A549 (cell line): ENCODE data around the gene INF2. TPM values are rescaled to one million over a fixed set of nuclear protein-coding genes. Genes with fewer than 3 reads are reported as not detected.
"Not testable (repeated sequence)": the region's sequence is repeated elsewhere in the genome, so short reads cannot be mapped to it uniquely, and the experiment has no call there.

Experiments
- ATAC-seq, 2 experiments: fragments of 200-7000 bp in 1 of 2; fragments of >200 bp in 1 of 2; cut with Nextera tagmentation in 1 of 2; cut with Tn5 transposase in 1 of 2; 3 replicates each; pipeline versions ENCODE4 v1.8.0 to v1.9.1; 2018 to 2020; ENCODE audit warnings: mild to moderate bottlenecking in 1 of 2, moderate library complexity in 1 of 2
- CTCF ChIA-PET: fragments of 300-600 bp; sonication (Branson Sonifier 250); formaldehyde crosslinking; extraction: SDS; loops from one replicate; lab custom pipeline; 2021; ENCODE audit warnings: antibody characterized with exemption, inconsistent platforms; lab: Yijun Ruan, JAX
- POLR2A ChIA-PET: fragments of 350-600 bp; formaldehyde crosslinking; extraction: SDS; loops from one replicate; lab custom pipeline; 2021; ENCODE audit warnings: antibody characterized with exemption, inconsistent platforms; lab: Yijun Ruan, JAX
- DNase-seq, 2 experiments: peaks; one replicate each; pipeline versions ENCODE4 v3.0.0 to v3.0.0-alpha.2; 2011 to 2016; ENCODE audit warnings: low read depth in 1 of 2, low spot score in 1 of 2
- FAIRE-seq: peaks from 2 replicates; lab custom pipeline; 2011; peaks lifted over from hg19 to GRCh38; lab: Jason Lieb, UNC
- H3K27ac ChIP-seq, 2 experiments: fragments of >200 bp; sonication (Bioruptor Twin); formaldehyde crosslinking; 3 replicates each; pipeline ENCODE4 v1.5.1; 2016 to 2017
- H3K4me1 ChIP-seq: fragments of >200 bp; sonication (Bioruptor Twin); formaldehyde crosslinking; 3 replicates; pipeline ENCODE4 v1.6.1; 2016
- H3K4me2 ChIP-seq: fragments of >200 bp; sonication (Bioruptor Twin); formaldehyde crosslinking; 3 replicates; pipeline ENCODE4 v1.6.1; 2016
- H3K4me3 ChIP-seq: fragments of >200 bp; sonication (Bioruptor Twin); formaldehyde crosslinking; 3 replicates; pipeline ENCODE4 v1.5.1; 2016
- H3K9me3 ChIP-seq: fragments of >200 bp; sonication (Bioruptor Twin); formaldehyde crosslinking; 3 replicates; pipeline ENCODE4 v1.6.1; 2016
- BHLHE40 ChIP-seq: IDR thresholded peaks from 2 replicates; pipeline ENCODE4 v1.6.1; 2012; ENCODE audit warnings: low read depth, low read length, inconsistent platforms
- CBX2 ChIP-seq: fragments of 200-600 bp; sonication (generic); IDR thresholded peaks from 2 replicates; pipeline ENCODE4 v1.6.1; 2016; ENCODE audit warnings: low read depth, mild to moderate bottlenecking, borderline replicate concordance
- CEBPB ChIP-seq, 2 experiments: fragments of >200 bp in 1 of 2; sonication (Bioruptor Twin) in 1 of 2; formaldehyde crosslinking in 1 of 2; IDR thresholded peaks; 2 replicates each; pipeline ENCODE4 v1.6.1; 2012 to 2016
- CTCF ChIP-seq: fragments of >200 bp; sonication (Bioruptor Twin); formaldehyde crosslinking; IDR thresholded peaks from 3 replicates; pipeline ENCODE4 v1.5.1; 2016
- EHF ChIP-seq: fragments of 250-450 bp; sonication (Bioruptor Pico); IDR thresholded peaks from 2 replicates; pipeline ENCODE4 v1.5.0; 2020; ENCODE audit warnings: mild to moderate bottlenecking
- EHMT2 ChIP-seq: fragments of 200-600 bp; sonication (generic); IDR thresholded peaks from 2 replicates; pipeline ENCODE4 v1.6.1; 2016; ENCODE audit warnings: antibody characterized with exemption, low read depth, mild to moderate bottlenecking, moderate library complexity
- EP300 ChIP-seq, 2 experiments: fragments of >200 bp; sonication (Bioruptor Twin); formaldehyde crosslinking; IDR thresholded peaks; 2 replicates in 1 of 2; 3 replicates in 1 of 2; pipeline ENCODE4 v1.6.1; 2016 to 2017
- FOSB ChIP-seq: fragments of 250-450 bp; sonication (Bioruptor Pico); IDR thresholded peaks from 2 replicates; pipeline ENCODE4 v1.5.0; 2020; ENCODE audit warnings: mild to moderate bottlenecking, moderate library complexity
- FOXS1 ChIP-seq: fragments of 250-450 bp; sonication (Bioruptor Pico); IDR thresholded peaks from 2 replicates; pipeline ENCODE4 v1.5.0; 2020; ENCODE audit warnings: mild to moderate bottlenecking, moderate library complexity
- HOXB5 ChIP-seq: fragments of 250-450 bp; sonication (Bioruptor Pico); IDR thresholded peaks from 2 replicates; pipeline ENCODE4 v1.5.0; 2020; ENCODE audit warnings: mild to moderate bottlenecking, moderate library complexity
- KDM1A ChIP-seq: fragments of 200-600 bp; sonication (generic); IDR thresholded peaks from 2 replicates; pipeline ENCODE4 v1.6.1; 2016; ENCODE audit warnings: low read depth, mild to moderate bottlenecking
- KDM5A ChIP-seq: fragments of 200-600 bp; sonication (generic); IDR thresholded peaks from 2 replicates; pipeline ENCODE4 v1.6.1; 2016; ENCODE audit warnings: antibody characterized with exemption, mild to moderate bottlenecking
- PBX3 ChIP-seq: IDR thresholded peaks from 2 replicates; pipeline ENCODE4 v1.6.1; 2012
- PHF8 ChIP-seq: fragments of 200-600 bp; sonication (generic); IDR thresholded peaks from 2 replicates; pipeline ENCODE4 v1.6.1; 2016; ENCODE audit warnings: low read depth, mild to moderate bottlenecking, antibody characterized with exemption, moderate library complexity, borderline replicate concordance
- POLR2A ChIP-seq: IDR thresholded peaks from 2 replicates; pipeline ENCODE4 v1.6.1; 2012; ENCODE audit warnings: mild to moderate bottlenecking, low read length
- RNF2 ChIP-seq: fragments of 200-600 bp; sonication (generic); IDR thresholded peaks from 2 replicates; pipeline ENCODE4 v1.6.1; 2016; ENCODE audit warnings: low read depth, mild to moderate bottlenecking, antibody characterized with exemption, moderate library complexity, borderline replicate concordance
- SMC3 ChIP-seq: fragments of >200 bp; sonication (Bioruptor Twin); formaldehyde crosslinking; IDR thresholded peaks from 3 replicates; pipeline ENCODE4 v1.6.1; 2018; ENCODE audit warnings: inconsistent platforms
- TFCP2L1 ChIP-seq: fragments of 250-450 bp; sonication (Bioruptor Pico); IDR thresholded peaks from 2 replicates; pipeline ENCODE4 v1.5.0; 2021; ENCODE audit warnings: mild to moderate bottlenecking
- ZC3H11A ChIP-seq: fragments of 450-650 bp; IDR thresholded peaks from 2 replicates; pipeline ENCODE4 v1.6.1; 2014; ENCODE audit warnings: antibody characterized with exemption, mild to moderate bottlenecking
- WGBS: methylation state at CpG from one replicate; pipeline ENCODE4 v1.1.6; 2017; ENCODE audit errors: missing lambda C conversion rate; 5-methylcytosine and 5-hydroxymethylcytosine counted together
- polyA plus RNA-seq, 4 experiments: library from polyadenylated mRNA; depleted of rRNA in 3 of 4; stranded (reverse); fragments of >200 nt; fragmentation: RNase III in 1 of 4; extraction: RNeasy Plus Mini Kit Qiagen cat#74134 plus additional on column Dnase treatment in 1 of 4; gene quantifications; 2 replicates in 3 of 4; 3 replicates in 1 of 4; pipeline ENCODE4 v1.2.3, GENCODE V29; 2011 to 2017
- TF ChIP-seq, protein P1 (sequence below): IDR thresholded peaks from 2 replicates; pipeline ENCODE4 v1.6.1; 2012; ENCODE audit warnings: low read depth, borderline replicate concordance

The INF2 gene
- polyA plus RNA-seq, 2 of the 4 experiments (the other 2 are of a cell fraction), result 24.7 to 71.2 TPM

GRCh38 chr14:104669697-104670096 lies 19.7 kb upstream of the INF2 start:
- CTCF ChIA-PET, result interaction anchor here (1.3 to 6.7 kb wide), 3 partner anchors 9 to 39 kb away, joined by 3 to 117 read pairs (median 8); no protein-coding TSS in a partner anchor
- H3K4me2 ChIP-seq, result no peak overlapping the region
- peaks cover 22% of the 10 kb centered on the region for H3K4me1 ChIP-seq
- no peak overlapping the region for H3K4me3 ChIP-seq
- TF ChIP-seq SMC3, result no peak
- TF ChIP-seq PHF8, result no peak
- no peak for TF ChIP-seq POLR2A
- TF ChIP-seq EHMT2, result no peak
- TF ChIP-seq EP300 (IDR thresholded peaks at IDR 0.05), result no peak
- no peak for TF ChIP-seq FOSB (CRISPR knock-in tag)
- no peak for TF ChIP-seq RNF2
- TF ChIP-seq CTCF, result no peak
- no peak for TF ChIP-seq TFCP2L1 (CRISPR knock-in tag)
- TF ChIP-seq FOXS1 (CRISPR knock-in tag), result no peak
- no peak for TF ChIP-seq PBX3
- no peak for TF ChIP-seq BHLHE40
- no peak for TF ChIP-seq CEBPB (IDR thresholded peaks at IDR 0.05)
- no peak for TF ChIP-seq EHF (CRISPR knock-in tag)
- TF ChIP-seq HOXB5 (CRISPR knock-in tag), result no peak
- TF ChIP-seq, protein P1, sequence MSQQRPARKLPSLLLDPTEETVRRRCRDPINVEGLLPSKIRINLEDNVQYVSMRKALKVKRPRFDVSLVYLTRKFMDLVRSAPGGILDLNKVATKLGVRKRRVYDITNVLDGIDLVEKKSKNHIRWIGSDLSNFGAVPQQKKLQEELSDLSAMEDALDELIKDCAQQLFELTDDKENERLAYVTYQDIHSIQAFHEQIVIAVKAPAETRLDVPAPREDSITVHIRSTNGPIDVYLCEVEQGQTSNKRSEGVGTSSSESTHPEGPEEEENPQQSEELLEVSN, result no peak
- TF ChIP-seq KDM5A, result no peak
- no peak for TF ChIP-seq ZC3H11A
- no peak for TF ChIP-seq CBX2
- TF ChIP-seq KDM1A, result no peak
- 91% methylated on average over 3 of the region's 3 CpGs for WGBS
- DNase-seq (no peak), FAIRE-seq (no peak), ATAC-seq (no peak)
- H3K9me3 ChIP-seq, result no peaks in the 10 kb centered on the region
- POLR2A ChIA-PET, result no interaction called here
- no peak overlapping the region for H3K27ac ChIP-seq

GRCh38 chr14:104671330-104671977 lies 18.0 kb upstream of the INF2 start:
- ATAC-seq, POLR2A ChIA-PET, H3K27ac ChIP-seq, H3K4me2 ChIP-seq, FAIRE-seq, H3K4me1 ChIP-seq, H3K4me3 ChIP-seq, H3K9me3 ChIP-seq, DNase-seq: not testable (repeated sequence)
- WGBS, result 90% methylated on average over 19 of the region's 19 CpGs
- CTCF ChIA-PET, result interaction anchor here (1.0 to 6.7 kb wide), 4 partner anchors 8 to 31 kb away, joined by 4 to 117 read pairs (median 8); no protein-coding TSS in a partner anchor

DNA sequence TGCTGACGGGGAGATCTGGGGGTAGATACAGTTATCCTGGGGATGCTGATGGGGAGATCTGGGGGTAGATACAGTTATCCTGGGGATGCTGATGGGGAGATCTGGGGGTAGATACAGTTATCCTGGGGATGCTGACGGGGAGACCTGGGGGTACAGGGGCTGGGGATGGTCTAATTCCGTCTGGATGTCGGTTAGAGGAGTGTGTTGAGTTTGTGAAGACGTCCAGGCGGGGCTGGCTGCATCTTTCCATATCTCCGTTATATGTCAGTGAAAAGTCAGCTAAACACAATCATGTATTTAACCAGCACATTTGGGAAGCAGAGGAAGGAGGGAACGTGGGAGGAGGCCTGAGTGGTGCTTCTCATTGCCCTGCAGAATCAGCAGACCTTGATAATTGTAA lies 17.3 kb upstream of the INF2 start:
- not testable (repeated sequence) for FAIRE-seq

More for the DNA sequence above, 17.3 kb upstream of the INF2 start:
- H3K9me3 ChIP-seq, H3K4me1 ChIP-seq, H3K4me3 ChIP-seq, H3K27ac ChIP-seq, H3K4me2 ChIP-seq, POLR2A ChIA-PET, DNase-seq, ATAC-seq: not testable (repeated sequence)
- CTCF ChIA-PET, result interaction anchor here (0.7 to 2.1 kb wide), 2 partner anchors 9 to 30 kb away, joined by 3 to 11 read pairs; no protein-coding TSS in a partner anchor
- 84% methylated on average over 6 of the region's 8 CpGs for WGBS
